ENCODE measurements around the gene CD200R1. TPM values are rescaled to one million over a fixed set of nuclear protein-coding genes. Genes with fewer than 3 reads are reported as not detected.

CD200R1 gene
- total RNA-seq, 2 donors from 2014 or later, result 2.6 to 3.2 TPM

DNA sequence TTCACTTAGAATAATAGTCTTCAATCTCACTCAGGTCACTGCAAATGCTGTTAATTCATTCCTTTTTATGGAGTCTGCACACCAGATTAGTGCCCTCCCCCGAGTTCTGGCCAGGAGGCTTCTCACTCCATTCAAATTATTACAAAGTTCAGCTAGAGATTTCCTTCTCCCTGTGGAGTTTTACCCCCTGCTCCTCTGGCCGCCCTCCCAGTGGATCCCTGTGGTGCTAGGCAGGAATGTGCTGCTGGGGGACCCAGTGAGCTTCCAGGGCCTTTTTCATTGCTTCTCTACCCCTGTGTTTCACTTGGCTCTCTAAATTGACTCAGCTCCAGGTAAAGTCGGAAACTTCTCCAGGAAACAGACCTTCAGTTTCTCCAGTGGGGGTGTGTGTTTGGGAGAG, 85.5 kb downstream of the CD200R1 start:
- no peak overlapping the region for H3K4me3 ChIP-seq
- no peaks in the 10 kb centered on the region for H3K4me1 ChIP-seq (ENCODE audit: control insufficient read depth in 1 of 2, low read depth in 2 of 2)
- TF ChIP-seq, protein P1, sequence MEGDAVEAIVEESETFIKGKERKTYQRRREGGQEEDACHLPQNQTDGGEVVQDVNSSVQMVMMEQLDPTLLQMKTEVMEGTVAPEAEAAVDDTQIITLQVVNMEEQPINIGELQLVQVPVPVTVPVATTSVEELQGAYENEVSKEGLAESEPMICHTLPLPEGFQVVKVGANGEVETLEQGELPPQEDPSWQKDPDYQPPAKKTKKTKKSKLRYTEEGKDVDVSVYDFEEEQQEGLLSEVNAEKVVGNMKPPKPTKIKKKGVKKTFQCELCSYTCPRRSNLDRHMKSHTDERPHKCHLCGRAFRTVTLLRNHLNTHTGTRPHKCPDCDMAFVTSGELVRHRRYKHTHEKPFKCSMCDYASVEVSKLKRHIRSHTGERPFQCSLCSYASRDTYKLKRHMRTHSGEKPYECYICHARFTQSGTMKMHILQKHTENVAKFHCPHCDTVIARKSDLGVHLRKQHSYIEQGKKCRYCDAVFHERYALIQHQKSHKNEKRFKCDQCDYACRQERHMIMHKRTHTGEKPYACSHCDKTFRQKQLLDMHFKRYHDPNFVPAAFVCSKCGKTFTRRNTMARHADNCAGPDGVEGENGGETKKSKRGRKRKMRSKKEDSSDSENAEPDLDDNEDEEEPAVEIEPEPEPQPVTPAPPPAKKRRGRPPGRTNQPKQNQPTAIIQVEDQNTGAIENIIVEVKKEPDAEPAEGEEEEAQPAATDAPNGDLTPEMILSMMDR (IDR thresholded peaks at IDR 0.05), result no peak
- ATAC-seq (ENCODE audit: insufficient number of reproducible peaks, low FRiP score, low read depth) (no peak), DNase-seq (ENCODE audit: low spot score) (no peak)
- no peaks in the 10 kb centered on the region for H3K27me3 ChIP-seq (replicated peaks; ENCODE audit: insufficient read depth)
- H3K36me3 ChIP-seq, result no peaks in the 10 kb centered on the region
- no peaks in the 10 kb centered on the region for H3K9me3 ChIP-seq
- H3K27ac ChIP-seq, result no peak overlapping the region

DNA sequence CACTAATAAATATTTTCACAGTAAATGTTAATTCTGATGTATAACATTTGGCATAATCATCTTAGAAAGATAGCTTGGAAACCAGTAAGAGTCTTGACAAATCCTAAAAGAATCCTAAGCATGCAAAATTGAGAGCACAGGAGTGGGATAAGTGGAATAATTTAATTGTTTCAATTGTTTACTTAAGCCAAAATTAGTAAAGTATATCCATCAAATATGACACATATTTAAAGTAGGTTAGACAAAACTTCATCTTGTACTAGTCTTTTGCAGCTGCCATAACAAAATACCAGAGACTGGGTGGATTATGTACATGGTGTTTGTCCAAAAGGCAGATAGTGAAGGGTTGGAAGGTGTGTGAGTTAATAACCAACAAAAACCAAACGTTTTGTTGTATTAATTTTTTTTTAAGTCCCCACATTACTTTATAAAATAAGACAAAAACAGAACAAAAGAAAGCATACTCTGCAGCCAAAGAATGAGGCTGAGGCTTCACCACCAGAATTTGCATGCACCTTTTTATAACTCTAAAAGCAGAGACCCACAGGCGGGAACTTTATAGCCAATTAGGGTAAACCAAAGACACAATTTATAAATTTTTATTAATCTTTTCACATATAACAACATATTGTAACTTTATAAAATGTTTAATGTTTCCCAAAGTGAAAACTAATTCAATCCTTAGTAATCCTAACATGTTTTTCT, 86.4 kb downstream of the CD200R1 start:
- no peaks in the 10 kb centered on the region for H3K36me3 ChIP-seq
- H3K4me1 ChIP-seq (ENCODE audit: control insufficient read depth in 1 of 2, low read depth in 2 of 2), result no peaks in the 10 kb centered on the region
- no peak for DNase-seq (ENCODE audit: low spot score)
- no peak overlapping the region for H3K4me3 ChIP-seq
- H3K27ac ChIP-seq, result no peak overlapping the region
- TF ChIP-seq, protein P1 (IDR thresholded peaks at IDR 0.05), result no peak
- no peak for ATAC-seq (ENCODE audit: insufficient number of reproducible peaks, low FRiP score, low read depth)
- H3K27me3 ChIP-seq (replicated peaks; ENCODE audit: insufficient read depth), result no peaks in the 10 kb centered on the region
- no peaks in the 10 kb centered on the region for H3K9me3 ChIP-seq

DNA sequence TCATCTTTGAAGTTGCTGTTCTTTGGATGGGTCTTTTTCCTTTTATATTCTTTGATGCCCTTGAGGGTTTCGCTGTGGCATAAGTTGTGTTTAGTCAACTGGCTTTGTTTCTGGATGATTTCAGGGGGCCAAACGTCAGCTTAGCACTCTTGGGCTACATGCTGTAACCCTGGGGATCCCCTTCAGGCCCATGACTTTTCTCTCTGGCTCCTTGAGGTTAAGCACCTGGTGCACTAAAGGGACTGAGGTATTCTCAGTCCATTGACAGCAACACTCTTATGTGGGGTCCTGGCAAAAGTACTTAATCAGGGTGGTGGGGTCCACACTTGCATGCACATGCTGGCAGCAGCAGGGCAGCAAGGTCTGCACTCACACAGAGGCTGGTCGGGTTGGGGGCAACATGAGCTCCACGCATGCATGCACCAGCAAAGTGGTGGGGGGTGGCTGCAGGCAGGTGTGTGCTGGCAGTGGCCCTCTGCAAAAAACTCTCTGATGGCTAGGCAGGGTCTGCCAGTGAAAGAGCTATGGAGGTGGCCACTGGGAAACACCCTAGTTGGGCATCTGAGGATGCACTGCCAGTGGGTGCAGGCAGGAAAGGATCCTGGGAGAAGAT, 90.1 kb downstream of the CD200R1 start:
- TF ChIP-seq, protein P1 (IDR thresholded peaks at IDR 0.05), result no peak
- no peaks in the 10 kb centered on the region for H3K9me3 ChIP-seq
- H3K27me3 ChIP-seq (replicated peaks; ENCODE audit: insufficient read depth), result no peaks in the 10 kb centered on the region
- no peaks in the 10 kb centered on the region for H3K36me3 ChIP-seq
- ATAC-seq (ENCODE audit: insufficient number of reproducible peaks, low FRiP score, low read depth) (no peak), DNase-seq (ENCODE audit: low spot score) (no peak)
- H3K27ac ChIP-seq, result no peak overlapping the region
- no peak overlapping the region for H3K4me3 ChIP-seq
- no peaks in the 10 kb centered on the region for H3K4me1 ChIP-seq (ENCODE audit: control insufficient read depth in 1 of 2, low read depth in 2 of 2)

DNA sequence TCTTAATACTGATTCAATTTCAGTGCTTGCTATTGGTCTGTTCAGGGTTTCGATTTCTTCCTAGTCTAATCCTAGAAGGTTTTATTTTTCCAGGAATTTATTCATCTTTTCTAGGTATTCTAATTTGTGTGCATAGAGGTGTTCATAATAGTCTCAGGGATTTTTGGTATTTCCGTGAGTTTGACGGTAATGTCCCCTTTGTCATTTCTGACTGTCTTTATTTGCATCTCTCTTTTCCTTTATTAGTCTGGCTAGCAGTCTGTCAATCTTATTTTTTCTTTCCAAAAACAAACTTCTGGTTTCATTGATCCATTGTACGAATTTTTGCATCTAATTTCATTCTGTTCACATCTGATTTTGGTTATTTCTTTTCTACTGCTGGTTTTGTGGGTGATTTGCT, 93.0 kb downstream of the CD200R1 start:
- Histone ChIP-seq H3K9me3 (no peaks in the 10 kb centered on the region), H3K4me1 (ENCODE audit: control insufficient read depth in 1 of 2, low read depth in 2 of 2) (no peaks in the 10 kb centered on the region), H3K36me3 (no peaks in the 10 kb centered on the region), H3K4me3 (no peak overlapping the region), H3K27ac (no peak overlapping the region), H3K27me3 (replicated peaks; ENCODE audit: insufficient read depth) (no peaks in the 10 kb centered on the region)
- DNase-seq (ENCODE audit: low spot score) (no peak), ATAC-seq (ENCODE audit: insufficient number of reproducible peaks, low FRiP score, low read depth) (no peak)
- TF ChIP-seq, protein P1 (IDR thresholded peaks at IDR 0.05), result no peak

- H3K9me3 ChIP-seq, result peaks cover under 1% of the 10 kb centered on the region
- no peaks in the 10 kb centered on the region for H3K4me1 ChIP-seq (ENCODE audit: control insufficient read depth in 1 of 2, low read depth in 2 of 2)
- no peak overlapping the region for H3K27ac ChIP-seq
- no peak overlapping the region for H3K4me3 ChIP-seq
- H3K36me3 ChIP-seq, result no peaks in the 10 kb centered on the region
- DNase-seq (ENCODE audit: low spot score), result no peak
- TF ChIP-seq, protein P1 (IDR thresholded peaks at IDR 0.05), result no peak
- no peaks in the 10 kb centered on the region for H3K27me3 ChIP-seq (replicated peaks; ENCODE audit: insufficient read depth)
- no peak for ATAC-seq (ENCODE audit: insufficient number of reproducible peaks, low FRiP score, low read depth)
Observed at GRCh38 chr3:112875561-112875960, 99.3 kb downstream of the CD200R1 start.

Data from thoracic aorta (tissue), 2 donors.